HepG2 (cell line): Measurements from ENCODE around the gene COX4I2.
"Not testable (repeated sequence)": the region's sequence is repeated elsewhere in the genome, so short reads cannot be mapped to it uniquely, and the experiment has no call there.

Source experiments
- GTF3A ChIP-seq: sonication (generic); formaldehyde crosslinking; conservative IDR thresholded peaks from 2 replicates; pipeline ENCODE4 v1.4.0; 2020; ENCODE audit warnings: mild to moderate bottlenecking, missing genetic modification reagents
- SALL1 ChIP-seq: sonication (generic); formaldehyde crosslinking; IDR thresholded peaks from 2 replicates; pipeline ENCODE4 v1.8.0; 2022; ENCODE audit warnings: mild to moderate bottlenecking, missing genetic modification reagents
- TAF1 ChIP-seq: sonication (generic); formaldehyde crosslinking; IDR thresholded peaks from 2 replicates; pipeline ENCODE4 v1.4.0; 2020; ENCODE audit warnings: missing genetic modification reagents
- TEAD2 ChIP-seq: sonication (generic); formaldehyde crosslinking; IDR thresholded peaks from 2 replicates; pipeline ENCODE4 v1.9.0; 2021; ENCODE audit warnings: missing genetic modification reagents
- ZSCAN29 ChIP-seq: sonication (generic); formaldehyde crosslinking; conservative IDR thresholded peaks from 2 replicates; pipeline ENCODE4 v1.4.0; 2020; ENCODE audit warnings: mild to moderate bottlenecking, missing genetic modification reagents
- TF ChIP-seq, protein P1 (sequence below): sonication (generic); formaldehyde crosslinking; IDR thresholded peaks from 2 replicates; pipeline ENCODE4 v1.8.1; 2023; ENCODE audit warnings: mild to moderate bottlenecking, missing genetic modification reagents
- TF ChIP-seq, protein P2 (sequence below): sonication (generic); formaldehyde crosslinking; IDR thresholded peaks from 2 replicates; pipeline ENCODE4 v1.9.0; 2021; ENCODE audit warnings: missing genetic modification reagents, borderline replicate concordance

DNA sequence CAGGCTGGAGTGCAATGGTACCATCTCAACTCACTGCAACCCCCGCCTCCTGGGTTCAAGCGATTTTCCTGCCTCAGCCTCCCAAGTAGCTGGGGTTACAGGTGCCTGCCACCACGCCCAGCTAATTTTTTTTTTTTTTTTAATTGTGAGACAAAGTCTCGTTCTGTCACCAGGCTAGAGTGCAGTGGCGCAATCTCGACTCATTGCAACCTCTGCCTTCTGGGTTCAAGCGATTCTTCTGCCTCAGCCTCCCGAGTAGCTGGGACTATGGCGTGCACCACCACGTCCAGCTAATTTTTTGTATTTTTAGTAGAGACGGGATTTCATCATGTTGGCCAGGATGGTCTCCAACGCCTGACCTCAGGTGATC is 25.5 kb upstream of the COX4I2 start:
- TF ChIP-seq, protein P1, sequence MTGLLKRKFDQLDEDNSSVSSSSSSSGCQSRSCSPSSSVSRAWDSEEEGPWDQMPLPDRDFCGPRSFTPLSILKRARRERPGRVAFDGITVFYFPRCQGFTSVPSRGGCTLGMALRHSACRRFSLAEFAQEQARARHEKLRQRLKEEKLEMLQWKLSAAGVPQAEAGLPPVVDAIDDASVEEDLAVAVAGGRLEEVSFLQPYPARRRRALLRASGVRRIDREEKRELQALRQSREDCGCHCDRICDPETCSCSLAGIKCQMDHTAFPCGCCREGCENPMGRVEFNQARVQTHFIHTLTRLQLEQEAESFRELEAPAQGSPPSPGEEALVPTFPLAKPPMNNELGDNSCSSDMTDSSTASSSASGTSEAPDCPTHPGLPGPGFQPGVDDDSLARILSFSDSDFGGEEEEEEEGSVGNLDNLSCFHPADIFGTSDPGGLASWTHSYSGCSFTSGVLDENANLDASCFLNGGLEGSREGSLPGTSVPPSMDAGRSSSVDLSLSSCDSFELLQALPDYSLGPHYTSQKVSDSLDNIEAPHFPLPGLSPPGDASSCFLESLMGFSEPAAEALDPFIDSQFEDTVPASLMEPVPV, result not testable (repeated sequence)
- not testable (repeated sequence) for TF ChIP-seq SALL1 (CRISPR knock-in tag); TAF1 (CRISPR knock-in tag); TEAD2 (CRISPR knock-in tag); ZSCAN29; GTF3A (CRISPR knock-in tag)
- TF ChIP-seq, protein P2, sequence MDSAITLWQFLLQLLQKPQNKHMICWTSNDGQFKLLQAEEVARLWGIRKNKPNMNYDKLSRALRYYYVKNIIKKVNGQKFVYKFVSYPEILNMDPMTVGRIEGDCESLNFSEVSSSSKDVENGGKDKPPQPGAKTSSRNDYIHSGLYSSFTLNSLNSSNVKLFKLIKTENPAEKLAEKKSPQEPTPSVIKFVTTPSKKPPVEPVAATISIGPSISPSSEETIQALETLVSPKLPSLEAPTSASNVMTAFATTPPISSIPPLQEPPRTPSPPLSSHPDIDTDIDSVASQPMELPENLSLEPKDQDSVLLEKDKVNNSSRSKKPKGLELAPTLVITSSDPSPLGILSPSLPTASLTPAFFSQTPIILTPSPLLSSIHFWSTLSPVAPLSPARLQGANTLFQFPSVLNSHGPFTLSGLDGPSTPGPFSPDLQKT (CRISPR knock-in tag), result not testable (repeated sequence)
